ENCODE data around the gene CES2. TPM values are rescaled to one million over a fixed set of nuclear protein-coding genes. Genes with fewer than 3 reads are reported as not detected.

The CES2 gene
- total RNA-seq, 1 experiment from 2014 or later, result 35.4 TPM

DNA sequence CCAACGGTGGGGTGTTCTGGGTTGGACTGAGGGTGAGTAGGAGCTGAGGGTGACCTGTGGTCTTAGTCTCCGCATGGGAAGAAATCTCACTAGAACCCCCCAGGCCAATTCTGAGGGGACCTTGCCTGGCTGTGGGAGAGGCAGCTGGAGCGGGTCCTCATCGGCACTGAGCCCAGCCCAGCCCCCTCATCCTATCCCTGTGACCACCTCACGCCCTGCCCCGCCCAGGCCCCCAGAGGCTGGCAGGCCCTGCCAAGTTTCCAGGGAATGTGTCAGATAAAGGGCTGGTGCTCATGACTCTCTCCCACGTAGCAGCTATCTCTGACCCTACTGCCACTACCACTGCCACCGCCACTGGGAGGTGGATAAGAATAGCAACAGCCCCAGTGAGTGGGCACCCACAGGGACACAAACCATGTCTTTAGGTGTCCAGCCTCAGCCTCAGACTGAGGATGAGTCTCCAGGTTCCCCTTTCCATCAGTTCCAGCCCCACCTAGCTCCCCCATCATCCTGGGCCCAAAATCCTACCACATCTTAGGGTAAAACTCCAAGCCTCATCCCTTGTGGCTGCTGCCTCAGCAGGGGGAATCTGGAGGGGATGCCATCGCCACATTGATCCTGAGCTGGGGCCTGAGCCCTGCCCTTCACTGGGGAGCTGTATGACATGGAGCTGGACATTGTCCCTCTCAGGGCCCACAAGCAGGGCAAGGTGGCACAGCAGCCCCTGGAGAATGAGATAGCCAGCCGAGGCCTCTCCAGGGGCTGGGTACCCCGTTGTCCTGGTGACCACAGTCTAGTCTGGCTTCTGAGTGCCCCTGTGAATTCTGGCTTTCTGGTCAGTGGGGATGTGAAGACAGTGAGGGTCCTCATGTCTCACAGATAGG, 31.5 kb upstream of the CES2 start:
- RAD21 ChIA-PET (ENCODE audit: low non-redundant PET in 1 of 2, low total read pairs in 2 of 2, uncharacterized antibody in 2 of 2, unreplicated experiment in 2 of 2), result no interaction called here
- CTCF ChIA-PET, result interaction anchor here (1.3 to 1.5 kb wide), 2 partner anchors 9 to 25 kb away, joined by 3 read pairs; no protein-coding TSS in a partner anchor
- Histone ChIP-seq H3K79me2 (ENCODE audit: insufficient read depth, low read length) (no peaks in the 10 kb centered on the region), H4K20me1 (ENCODE audit: insufficient read depth) (no peaks in the 10 kb centered on the region), H2AFZ (ENCODE audit: low read depth, low read length, poor library complexity, severe bottlenecking) (no peak overlapping the region), H3K27me3 (ENCODE audit: insufficient read depth, low read length) (no peaks in the 10 kb centered on the region), H3K4me3 (replicated peaks in 1 of 2; ENCODE audit: low read depth in 1 of 2, low read length in 2 of 2) (no peak overlapping the region), H3K4me2 (ENCODE audit: low read length) (no peak overlapping the region), H3K9ac (ENCODE audit: low read length) (no peak overlapping the region), H3K36me3 (ENCODE audit: control insufficient read depth in 1 of 2, insufficient read depth in 2 of 2, low read length in 2 of 2) (no peaks in the 10 kb centered on the region), H3K9me3 (ENCODE audit: control insufficient read depth in 1 of 2, insufficient read depth in 1 of 2, low read depth in 1 of 2, low read length in 2 of 2) (no peaks in the 10 kb centered on the region), H3K4me1 (ENCODE audit: control insufficient read depth in 1 of 2, insufficient read depth in 2 of 2, low read length in 2 of 2) (peaks cover 17% of the 10 kb centered on the region in 2 experiments), H3K9me2 (ENCODE audit: insufficient read depth) (no peaks in the 10 kb centered on the region), H3K27ac (ENCODE audit: low read depth, low read length) (no peak overlapping the region)
- POLR2A ChIA-PET, result no interaction called here
- intact Hi-C loops (cut with micrococcal nuclease), result no loop called here
- no TSS peak for BruUV-seq (replicated peaks)
- no peak for DNase-seq (ENCODE audit: low read depth, low spot score)
- no peak for TF ChIP-seq RAD21 (IDR thresholded peaks at IDR 0.05; ENCODE audit: low read depth)
- no peak for TF ChIP-seq FOSL1 (IDR thresholded peaks at IDR 0.05; ENCODE audit: low read depth)
- no peak for TF ChIP-seq EGR1 (IDR thresholded peaks at IDR 0.05; ENCODE audit: low read depth)
- no peak for TF ChIP-seq CEBPB (IDR thresholded peaks at IDR 0.05; ENCODE audit: low read depth)
- TF ChIP-seq POLR2A (IDR thresholded peaks at IDR 0.05; ENCODE audit: borderline replicate concordance, extremely low read depth, insufficient read depth, insufficient read length), result no peak
- no peak for TF ChIP-seq YY1 (IDR thresholded peaks at IDR 0.05; ENCODE audit: extremely low read depth, insufficient replicate concordance, low read depth, low read length)
- ATAC-seq, result no peak

DNA sequence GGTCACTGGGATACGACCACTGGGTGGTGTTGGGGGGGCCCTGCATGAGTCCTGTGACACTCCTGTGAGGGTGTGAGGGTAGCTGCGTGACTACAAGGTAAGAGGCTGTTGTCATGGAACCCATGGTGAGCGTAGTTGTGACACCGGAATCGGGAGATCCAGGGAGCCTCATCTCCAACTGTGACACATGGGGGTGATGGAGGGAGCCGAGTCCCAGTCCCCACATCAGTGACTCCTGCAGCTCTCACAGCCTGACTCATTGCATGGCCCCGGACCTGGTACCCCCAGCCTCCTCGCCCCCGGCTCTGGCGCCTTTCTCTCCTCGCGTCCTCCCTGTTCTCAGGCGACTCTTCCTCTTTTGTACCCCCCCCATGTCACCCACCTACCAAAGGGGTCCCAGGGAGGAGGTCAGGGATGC, 30.9 kb upstream of the CES2 start:
- RAD21 ChIA-PET (ENCODE audit: low non-redundant PET in 1 of 2, low total read pairs in 2 of 2, uncharacterized antibody in 2 of 2, unreplicated experiment in 2 of 2), result no interaction called here
- no peak for TF ChIP-seq POLR2A (IDR thresholded peaks at IDR 0.05; ENCODE audit: borderline replicate concordance, extremely low read depth, insufficient read depth, insufficient read length)
- no peak for TF ChIP-seq TCF7L2 (IDR thresholded peaks at IDR 0.05; ENCODE audit: borderline replicate concordance, extremely low read depth, insufficient read depth, insufficient read length)
- TF ChIP-seq, protein P1, sequence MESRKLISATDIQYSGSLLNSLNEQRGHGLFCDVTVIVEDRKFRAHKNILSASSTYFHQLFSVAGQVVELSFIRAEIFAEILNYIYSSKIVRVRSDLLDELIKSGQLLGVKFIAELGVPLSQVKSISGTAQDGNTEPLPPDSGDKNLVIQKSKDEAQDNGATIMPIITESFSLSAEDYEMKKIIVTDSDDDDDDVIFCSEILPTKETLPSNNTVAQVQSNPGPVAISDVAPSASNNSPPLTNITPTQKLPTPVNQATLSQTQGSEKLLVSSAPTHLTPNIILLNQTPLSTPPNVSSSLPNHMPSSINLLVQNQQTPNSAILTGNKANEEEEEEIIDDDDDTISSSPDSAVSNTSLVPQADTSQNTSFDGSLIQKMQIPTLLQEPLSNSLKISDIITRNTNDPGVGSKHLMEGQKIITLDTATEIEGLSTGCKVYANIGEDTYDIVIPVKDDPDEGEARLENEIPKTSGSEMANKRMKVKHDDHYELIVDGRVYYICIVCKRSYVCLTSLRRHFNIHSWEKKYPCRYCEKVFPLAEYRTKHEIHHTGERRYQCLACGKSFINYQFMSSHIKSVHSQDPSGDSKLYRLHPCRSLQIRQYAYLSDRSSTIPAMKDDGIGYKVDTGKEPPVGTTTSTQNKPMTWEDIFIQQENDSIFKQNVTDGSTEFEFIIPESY (IDR thresholded peaks at IDR 0.05; ENCODE audit: extremely low read depth, insufficient replicate concordance, low read length), result no peak
- no peak for TF ChIP-seq RAD21 (IDR thresholded peaks at IDR 0.05; ENCODE audit: low read depth)
- TF ChIP-seq, protein P2, sequence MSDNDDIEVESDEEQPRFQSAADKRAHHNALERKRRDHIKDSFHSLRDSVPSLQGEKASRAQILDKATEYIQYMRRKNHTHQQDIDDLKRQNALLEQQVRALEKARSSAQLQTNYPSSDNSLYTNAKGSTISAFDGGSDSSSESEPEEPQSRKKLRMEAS (IDR thresholded peaks at IDR 0.05), result no peak
- TF ChIP-seq EZH2 (IDR thresholded peaks at IDR 0.05), result no peak
- TF ChIP-seq, protein P3, sequence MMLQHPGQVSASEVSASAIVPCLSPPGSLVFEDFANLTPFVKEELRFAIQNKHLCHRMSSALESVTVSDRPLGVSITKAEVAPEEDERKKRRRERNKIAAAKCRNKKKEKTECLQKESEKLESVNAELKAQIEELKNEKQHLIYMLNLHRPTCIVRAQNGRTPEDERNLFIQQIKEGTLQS (IDR thresholded peaks at IDR 0.05), result no peak
- no peak for TF ChIP-seq SRF (IDR thresholded peaks at IDR 0.05; ENCODE audit: low read depth)
- TF ChIP-seq YY1 (IDR thresholded peaks at IDR 0.05; ENCODE audit: extremely low read depth, insufficient replicate concordance, low read depth, low read length), result no peak
- TF ChIP-seq POLR2AphosphoS5 (IDR thresholded peaks at IDR 0.05; ENCODE audit: low read depth, low read length), result no peak
- TF ChIP-seq EZH2phosphoT487 (IDR thresholded peaks at IDR 0.05; ENCODE audit: borderline replicate concordance), result no peak

More for the DNA sequence above, 30.9 kb upstream of the CES2 start:
- peaks cover 17% of the 10 kb centered on the region in 2 experiments for H3K4me1 ChIP-seq (ENCODE audit: control insufficient read depth in 1 of 2, insufficient read depth in 2 of 2, low read length in 2 of 2)
- no peaks in the 10 kb centered on the region for H3K79me2 ChIP-seq (ENCODE audit: insufficient read depth, low read length)
- H3K4me3 ChIP-seq (replicated peaks in 1 of 2; ENCODE audit: low read depth in 1 of 2, low read length in 2 of 2), result no peak overlapping the region
- intact Hi-C loops (cut with micrococcal nuclease), result no loop called here
- H2AFZ ChIP-seq (ENCODE audit: low read depth, low read length, poor library complexity, severe bottlenecking), result no peak overlapping the region
- H3K27ac ChIP-seq (ENCODE audit: low read depth, low read length), result no peak overlapping the region
- no peaks in the 10 kb centered on the region for H3K9me3 ChIP-seq (ENCODE audit: control insufficient read depth in 1 of 2, insufficient read depth in 1 of 2, low read depth in 1 of 2, low read length in 2 of 2)
- no peaks in the 10 kb centered on the region for H3K36me3 ChIP-seq (ENCODE audit: control insufficient read depth in 1 of 2, insufficient read depth in 2 of 2, low read length in 2 of 2)
- ATAC-seq, result no peak
- no TSS peak for BruUV-seq (replicated peaks)
- CTCF ChIA-PET, result interaction anchor here (1.3 to 1.5 kb wide), 2 partner anchors 9 to 24 kb away, joined by 3 read pairs; no protein-coding TSS in a partner anchor
- POLR2A ChIA-PET, result no interaction called here
- no peak overlapping the region for H3K4me2 ChIP-seq (ENCODE audit: low read length)
- no peaks in the 10 kb centered on the region for H4K20me1 ChIP-seq (ENCODE audit: insufficient read depth)
- H3K9me2 ChIP-seq (ENCODE audit: insufficient read depth), result no peaks in the 10 kb centered on the region
- DNase-seq (ENCODE audit: low read depth, low spot score), result no peak
- no peak overlapping the region for H3K9ac ChIP-seq (ENCODE audit: low read length)
- H3K27me3 ChIP-seq (ENCODE audit: insufficient read depth, low read length), result no peaks in the 10 kb centered on the region

All from HCT116 (cell line).